HL-60 (cell line): Measurements from ENCODE around the gene MAP3K8.

Experiments
- DNase-seq, 2 experiments: peaks; one replicate each; pipeline ENCODE4 v3.0.0-alpha.2; 2010 to 2020; ENCODE audit warnings: low read depth in 1 of 2, low spot score in 1 of 2
- H3K27ac ChIP-seq: fragments of 250-450 bp; sonication (Bioruptor Pico); replicated peaks from 2 replicates; pipeline ENCODE4 v1.5.1; 2020; ENCODE audit warnings: mild to moderate bottlenecking, moderate library complexity
- H3K27me3 ChIP-seq: fragments of 250-450 bp; sonication (Bioruptor Pico); 2 replicates; pipeline ENCODE4 v1.5.1; 2021; ENCODE audit warnings: mild to moderate bottlenecking, moderate library complexity; ENCODE audit not compliant: insufficient read depth, poor library complexity, severe bottlenecking
- H3K4me3 ChIP-seq: replicated peaks from 2 replicates; pipeline ENCODE4 v1.5.1; 2011; ENCODE audit warnings: mild to moderate bottlenecking, control low read depth, low read length; ENCODE audit not compliant: insufficient read depth
- GABPA ChIP-seq: IDR thresholded peaks from 2 replicates; pipeline ENCODE4 v1.6.1; 2012; ENCODE audit warnings: low read depth
- POLR2AphosphoS5 ChIP-seq: IDR thresholded peaks from 2 replicates; pipeline ENCODE4 v1.6.1; 2012; ENCODE audit warnings: low read depth
- SPI1 ChIP-seq: IDR thresholded peaks from 2 replicates; pipeline ENCODE4 v1.6.1; 2012; ENCODE audit warnings: low read depth, mild to moderate bottlenecking, borderline replicate concordance
- TF ChIP-seq, protein P1 (sequence below): IDR thresholded peaks from one replicate; pipeline ENCODE4 v1.5.1; 2011; ENCODE audit warnings: low read length, control low read depth, inconsistent platforms; ENCODE audit not compliant: insufficient read depth
- TF ChIP-seq, protein P2 (sequence below): IDR thresholded peaks from 2 replicates; pipeline ENCODE4 v1.6.1; 2012; ENCODE audit warnings: low read depth; ENCODE audit not compliant: insufficient replicate concordance

MAP3K8 gene

DNA sequence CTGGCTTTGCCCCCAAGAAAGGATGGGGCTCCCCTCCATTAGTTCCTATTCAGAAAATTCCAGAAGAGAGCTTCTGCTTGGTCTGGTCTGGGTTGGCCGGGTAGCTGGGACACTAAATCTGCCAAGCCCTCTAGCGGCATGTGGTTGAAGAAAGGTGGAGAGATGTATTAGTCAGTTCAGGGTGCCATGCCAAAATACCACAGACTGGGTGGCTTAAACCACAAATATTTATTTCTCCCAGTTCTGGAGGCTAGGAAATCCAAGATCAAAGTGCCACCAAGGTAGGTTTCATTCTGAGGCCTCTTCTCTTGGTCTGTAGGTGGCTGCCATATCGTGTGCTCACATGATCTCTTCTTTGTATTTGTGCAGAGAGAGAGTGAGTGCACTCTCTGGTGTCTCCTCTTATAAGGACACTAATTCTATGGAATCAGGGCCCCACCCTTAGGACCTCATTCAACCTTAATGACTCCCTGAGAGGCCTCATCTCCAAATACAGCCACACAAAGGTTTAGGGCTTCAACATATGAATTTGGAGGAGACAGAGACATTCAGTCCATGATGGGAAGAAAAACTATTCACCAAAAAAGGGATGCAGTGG lies 46.2 kb upstream of the MAP3K8 start:
- Histone ChIP-seq H3K27ac (no peak overlapping the region), H3K4me3 (no peak overlapping the region), H3K27me3 (no peaks in the 10 kb centered on the region)
- no peak for DNase-seq
- TF ChIP-seq, protein P1, sequence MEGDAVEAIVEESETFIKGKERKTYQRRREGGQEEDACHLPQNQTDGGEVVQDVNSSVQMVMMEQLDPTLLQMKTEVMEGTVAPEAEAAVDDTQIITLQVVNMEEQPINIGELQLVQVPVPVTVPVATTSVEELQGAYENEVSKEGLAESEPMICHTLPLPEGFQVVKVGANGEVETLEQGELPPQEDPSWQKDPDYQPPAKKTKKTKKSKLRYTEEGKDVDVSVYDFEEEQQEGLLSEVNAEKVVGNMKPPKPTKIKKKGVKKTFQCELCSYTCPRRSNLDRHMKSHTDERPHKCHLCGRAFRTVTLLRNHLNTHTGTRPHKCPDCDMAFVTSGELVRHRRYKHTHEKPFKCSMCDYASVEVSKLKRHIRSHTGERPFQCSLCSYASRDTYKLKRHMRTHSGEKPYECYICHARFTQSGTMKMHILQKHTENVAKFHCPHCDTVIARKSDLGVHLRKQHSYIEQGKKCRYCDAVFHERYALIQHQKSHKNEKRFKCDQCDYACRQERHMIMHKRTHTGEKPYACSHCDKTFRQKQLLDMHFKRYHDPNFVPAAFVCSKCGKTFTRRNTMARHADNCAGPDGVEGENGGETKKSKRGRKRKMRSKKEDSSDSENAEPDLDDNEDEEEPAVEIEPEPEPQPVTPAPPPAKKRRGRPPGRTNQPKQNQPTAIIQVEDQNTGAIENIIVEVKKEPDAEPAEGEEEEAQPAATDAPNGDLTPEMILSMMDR: no peak
- TF ChIP-seq GABPA (no peak), SPI1 (no peak), POLR2AphosphoS5 (no peak)
- TF ChIP-seq, protein P2, sequence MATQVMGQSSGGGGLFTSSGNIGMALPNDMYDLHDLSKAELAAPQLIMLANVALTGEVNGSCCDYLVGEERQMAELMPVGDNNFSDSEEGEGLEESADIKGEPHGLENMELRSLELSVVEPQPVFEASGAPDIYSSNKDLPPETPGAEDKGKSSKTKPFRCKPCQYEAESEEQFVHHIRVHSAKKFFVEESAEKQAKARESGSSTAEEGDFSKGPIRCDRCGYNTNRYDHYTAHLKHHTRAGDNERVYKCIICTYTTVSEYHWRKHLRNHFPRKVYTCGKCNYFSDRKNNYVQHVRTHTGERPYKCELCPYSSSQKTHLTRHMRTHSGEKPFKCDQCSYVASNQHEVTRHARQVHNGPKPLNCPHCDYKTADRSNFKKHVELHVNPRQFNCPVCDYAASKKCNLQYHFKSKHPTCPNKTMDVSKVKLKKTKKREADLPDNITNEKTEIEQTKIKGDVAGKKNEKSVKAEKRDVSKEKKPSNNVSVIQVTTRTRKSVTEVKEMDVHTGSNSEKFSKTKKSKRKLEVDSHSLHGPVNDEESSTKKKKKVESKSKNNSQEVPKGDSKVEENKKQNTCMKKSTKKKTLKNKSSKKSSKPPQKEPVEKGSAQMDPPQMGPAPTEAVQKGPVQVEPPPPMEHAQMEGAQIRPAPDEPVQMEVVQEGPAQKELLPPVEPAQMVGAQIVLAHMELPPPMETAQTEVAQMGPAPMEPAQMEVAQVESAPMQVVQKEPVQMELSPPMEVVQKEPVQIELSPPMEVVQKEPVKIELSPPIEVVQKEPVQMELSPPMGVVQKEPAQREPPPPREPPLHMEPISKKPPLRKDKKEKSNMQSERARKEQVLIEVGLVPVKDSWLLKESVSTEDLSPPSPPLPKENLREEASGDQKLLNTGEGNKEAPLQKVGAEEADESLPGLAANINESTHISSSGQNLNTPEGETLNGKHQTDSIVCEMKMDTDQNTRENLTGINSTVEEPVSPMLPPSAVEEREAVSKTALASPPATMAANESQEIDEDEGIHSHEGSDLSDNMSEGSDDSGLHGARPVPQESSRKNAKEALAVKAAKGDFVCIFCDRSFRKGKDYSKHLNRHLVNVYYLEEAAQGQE: no peak

DNA sequence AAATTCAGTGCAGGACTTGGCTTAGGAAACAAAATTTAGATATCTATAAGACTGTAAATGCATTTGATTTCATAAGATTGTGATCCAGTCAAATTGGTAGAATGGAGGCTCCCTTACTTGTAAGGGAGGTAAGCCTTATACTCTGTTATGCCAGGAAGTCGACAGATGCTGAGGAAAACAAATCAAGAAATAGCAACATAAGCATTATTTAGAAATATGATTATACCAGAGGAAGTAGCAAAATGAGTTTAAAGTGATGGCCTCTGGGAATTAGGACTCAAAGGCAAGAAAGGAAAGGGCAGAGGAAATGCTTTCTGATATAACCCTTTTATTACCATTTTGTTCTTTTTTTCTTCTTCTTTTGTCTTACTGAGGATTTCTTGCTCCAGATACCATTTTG lies 44.4 kb upstream of the MAP3K8 start:
- Histone ChIP-seq H3K27ac (no peak overlapping the region), H3K4me3 (no peak overlapping the region), H3K27me3 (no peaks in the 10 kb centered on the region)
- TF ChIP-seq POLR2AphosphoS5 (no peak), SPI1 (no peak), GABPA (no peak)
- TF ChIP-seq, protein P2: no peak
- TF ChIP-seq, protein P1: no peak
- DNase-seq: no peak

DNA sequence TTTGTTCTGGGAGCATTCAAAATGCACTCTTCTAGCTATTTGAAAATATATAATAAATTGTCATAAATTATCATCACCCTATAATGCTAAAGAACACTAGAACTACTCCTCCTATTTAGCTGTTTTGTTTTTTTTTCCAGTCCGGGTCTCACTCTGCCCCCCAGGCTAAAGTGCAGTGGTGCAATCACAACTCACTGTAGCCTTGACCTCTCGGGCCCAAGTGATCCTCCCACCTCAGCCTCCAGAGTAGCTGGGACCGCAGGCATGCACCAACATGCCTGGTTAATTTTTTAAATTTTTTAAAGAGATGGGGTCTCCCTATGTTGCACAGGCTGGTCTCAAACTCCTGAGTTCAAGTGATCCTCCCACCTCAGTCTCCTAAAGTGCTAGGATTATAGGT lies 43.8 kb upstream of the MAP3K8 start:
- H3K4me3 ChIP-seq: no peak overlapping the region
- no peaks in the 10 kb centered on the region for H3K27me3 ChIP-seq
- no peak for DNase-seq
- TF ChIP-seq, protein P2: no peak
- TF ChIP-seq POLR2AphosphoS5: no peak
- TF ChIP-seq, protein P1: no peak
- no peak for TF ChIP-seq GABPA
- TF ChIP-seq SPI1: no peak
- no peak overlapping the region for H3K27ac ChIP-seq
